GM18858 (cell line): Measurements from ENCODE around the gene HOXA6.

Experiments
- ATAC-seq: cut with Tn5 transposase; IDR thresholded peaks from one replicate; pipeline ENCODE4 v1.9.1; 2021; ENCODE audit not compliant: unreplicated experiment

The HOXA6 gene

DNA sequence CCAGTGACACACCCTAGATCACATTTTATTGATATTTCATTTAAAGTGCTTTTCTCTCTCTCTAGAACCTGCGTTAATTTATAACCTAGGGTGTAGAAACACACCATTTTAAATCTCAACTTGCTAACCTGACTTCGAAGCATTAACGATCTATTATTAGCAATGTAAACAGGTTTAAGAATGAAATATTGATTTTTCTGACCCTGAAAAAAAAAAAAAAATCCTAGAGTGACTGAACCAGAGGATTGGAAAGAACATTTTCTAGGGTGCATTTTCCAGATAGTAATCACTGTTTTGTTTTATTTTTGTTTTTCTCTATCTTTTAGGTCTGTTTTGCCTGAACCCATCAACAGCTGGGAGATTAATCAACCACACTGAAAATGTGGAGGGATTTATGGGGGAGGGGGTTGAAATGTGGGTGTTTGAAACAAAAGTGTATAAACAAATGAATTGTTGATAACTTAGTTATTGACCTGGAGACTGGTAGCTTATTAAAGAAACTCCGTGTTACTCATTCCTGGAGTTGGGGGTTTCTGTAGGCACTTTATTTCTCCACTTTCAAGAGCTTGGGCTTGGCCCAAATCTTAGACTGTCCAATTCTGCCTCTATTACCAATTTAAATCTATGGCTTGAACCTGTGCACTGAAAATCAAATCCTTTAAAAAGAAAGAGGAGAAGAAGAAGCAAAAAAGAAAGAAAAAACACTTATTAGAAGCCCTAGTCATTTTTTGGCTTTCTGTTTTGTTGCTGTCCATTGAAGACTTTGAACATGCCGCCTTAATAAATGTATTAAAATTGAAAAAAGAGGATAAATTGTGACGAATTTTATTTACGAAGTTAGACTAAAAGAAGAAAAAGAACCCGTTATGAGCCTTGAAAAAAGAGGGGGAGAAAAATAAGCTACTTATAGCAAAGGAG lies 47.9 kb downstream of the HOXA6 start:
- ATAC-seq, result no peak

- ATAC-seq, result no peak
These were observed 48.8 kb downstream of the HOXA6 start for GRCh38 chr7:27098578-27099451.

- no peak for ATAC-seq
These were observed 49.6 kb downstream of the HOXA6 start for GRCh38 chr7:27097686-27098577.

DNA sequence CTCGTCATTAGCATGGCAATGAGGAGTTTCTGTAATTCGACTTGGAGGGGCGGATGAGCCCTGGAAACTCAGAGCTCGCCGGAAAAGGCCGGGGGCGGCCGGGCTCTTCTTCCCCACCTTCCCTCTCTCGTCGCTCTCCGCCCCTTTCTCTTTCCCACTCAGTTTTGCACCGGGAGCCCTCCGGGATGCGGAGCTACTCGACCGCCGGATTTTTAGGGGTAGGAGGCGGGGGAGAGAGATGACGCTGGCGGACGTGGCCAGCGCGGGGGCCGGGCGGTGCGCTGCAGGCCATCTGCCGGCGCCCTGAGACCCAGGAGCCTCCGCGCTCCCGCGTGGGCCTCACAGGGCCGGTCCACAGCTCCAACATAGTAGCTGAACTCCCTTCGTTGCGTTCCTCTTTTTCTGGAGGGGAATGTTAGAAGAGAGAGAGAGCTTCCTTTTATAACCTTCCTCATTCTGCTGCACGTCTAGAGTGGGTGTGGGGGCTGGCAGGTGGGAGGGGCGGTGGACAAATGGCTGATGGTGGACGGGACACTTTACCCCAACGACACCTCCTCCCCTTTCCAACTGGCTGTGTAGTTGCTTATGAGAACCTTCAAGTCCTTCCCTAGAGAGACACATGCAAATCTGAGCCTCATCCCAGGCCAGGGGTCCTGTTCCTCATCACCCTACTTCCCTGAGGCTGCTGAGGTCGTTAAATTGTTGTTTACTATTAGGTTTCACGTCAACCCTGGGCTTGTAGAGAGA lies 50.6 kb downstream of the HOXA6 start:
- no peak for ATAC-seq

- peak; percentile 86 for ATAC-seq
These were observed 51.4 kb downstream of the HOXA6 start, which contains the start of gene HOXA1 for GRCh38 chr7:27095897-27096767. TSS of gene HOXA1 (minus strand) at chr7:27096000. CDS start at chr7:27095912, 88 bp downstream.
